SIG-M5 treated with dmso at 0.1 percent for 504 hours (cell line): Measurements from ENCODE around the gene FBXL17.
A peak's percentile ranks its signal among the peaks of the same experiment; 100 is the strongest.

Experiments
- DNase-seq: peaks from one replicate; lab custom pipeline; 2025; ENCODE audit not compliant: unreplicated experiment; lab: John Stamatoyannopoulos, UW

Gene FBXL17

GRCh38 chr5:107826311-107827000 is 555.4 kb downstream of the FBXL17 start:
- DNase-seq: no peak

DNA sequence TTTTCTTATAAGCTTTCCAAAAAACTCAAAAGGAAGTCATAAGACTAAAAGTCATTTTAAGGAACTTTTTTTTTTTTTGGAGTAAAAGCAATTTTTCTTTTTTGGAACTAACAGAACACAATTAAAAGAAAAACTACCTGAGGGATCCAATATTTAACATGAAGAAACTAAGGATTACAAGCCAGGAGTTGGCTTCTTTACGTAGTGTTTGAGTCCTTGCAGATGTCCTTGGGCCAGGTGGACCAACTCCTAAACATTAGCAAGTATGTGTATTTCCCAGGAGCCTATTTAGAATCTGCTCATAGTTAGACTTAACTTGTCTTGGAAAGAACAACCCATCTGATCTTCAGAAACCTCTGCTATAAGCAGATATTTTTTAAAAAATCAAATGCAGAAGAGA is 557.1 kb downstream of the FBXL17 start:
- no peak for DNase-seq

- DNase-seq: no peak
These were observed 560.6 kb downstream of the FBXL17 start for GRCh38 chr5:107821288-107821687.

- no peak for DNase-seq
These were observed 561.5 kb downstream of the FBXL17 start for GRCh38 chr5:107820429-107820828.

GRCh38 chr5:107817951-107818350 is 563.9 kb downstream of the FBXL17 start:
- no peak for DNase-seq

DNA sequence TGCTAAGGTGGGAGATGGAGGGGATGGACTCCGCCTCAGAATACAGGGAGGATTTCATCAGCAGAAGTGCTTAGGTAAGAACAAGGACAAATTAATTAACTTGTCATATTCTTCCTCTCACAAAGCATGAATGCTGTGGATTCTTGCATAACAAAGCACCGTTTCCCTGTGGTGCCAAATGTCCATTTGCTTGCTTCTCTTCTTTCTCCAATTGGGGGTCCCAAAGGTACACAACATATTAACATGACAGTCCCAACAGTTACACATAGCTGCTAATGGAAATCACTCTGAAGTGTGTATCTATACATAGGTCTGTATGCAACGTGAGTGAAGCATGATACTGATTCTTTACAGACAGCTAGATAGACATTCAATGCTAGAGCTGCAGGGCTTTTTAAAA is 564.5 kb downstream of the FBXL17 start:
- no peak for DNase-seq

GRCh38 chr5:107815109-107815508 is 566.8 kb downstream of the FBXL17 start:
- no peak for DNase-seq

- DNase-seq: no peak
These were observed 567.6 kb downstream of the FBXL17 start for GRCh38 chr5:107814183-107814827.

- DNase-seq: no peak
These were observed 568.3 kb downstream of the FBXL17 start for GRCh38 chr5:107813559-107813958.

DNA sequence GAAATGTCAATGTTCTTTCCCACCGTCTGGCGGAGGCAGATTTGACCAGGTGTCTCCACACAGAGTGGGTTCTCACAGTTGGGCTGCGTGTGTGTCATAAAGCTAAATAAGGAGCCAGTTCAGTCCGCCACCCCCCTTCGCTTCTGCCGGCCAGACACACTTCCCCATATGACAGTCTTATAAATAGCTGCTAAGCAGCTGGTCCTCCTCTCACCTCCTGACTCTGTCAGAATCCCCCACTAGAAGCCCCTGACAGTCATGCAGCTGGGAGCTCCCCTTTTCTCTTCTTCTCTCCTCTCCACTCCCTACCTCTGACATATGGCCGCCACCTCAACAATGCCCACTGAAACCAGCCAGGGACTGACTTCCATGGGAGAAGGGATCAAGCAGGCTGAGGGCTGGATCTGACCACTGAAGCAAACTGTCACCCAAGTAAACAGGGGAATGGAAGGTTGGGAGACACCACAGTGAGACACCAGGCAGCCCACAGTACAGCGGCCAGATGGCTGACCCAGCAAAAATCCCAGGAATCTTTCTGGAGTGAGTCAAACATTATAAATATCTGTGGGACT is 569.2 kb downstream of the FBXL17 start:
- peak; percentile 12 for DNase-seq

GRCh38 chr5:107809201-107810034 is 572.5 kb downstream of the FBXL17 start:
- no peak for DNase-seq
